Measurements from ENCODE around the gene STK4. TPM values are rescaled to one million over a fixed set of nuclear protein-coding genes. Genes with fewer than 3 reads are reported as not detected.

Gene STK4
- total RNA-seq, 1 experiment from 2014 or later, result 43.0 TPM

GRCh38 chr20:45038745-45039474 is 72.6 kb downstream of the STK4 start:
- Histone ChIP-seq H2BK20ac (ENCODE audit: low read depth, low read length, poor library complexity, severe bottlenecking) (no peak overlapping the region), H2BK15ac (ENCODE audit: low read depth, low read length) (no peak overlapping the region), H3K4ac (ENCODE audit: low read depth, low read length) (no peak overlapping the region), H3K23me2 (ENCODE audit: insufficient read length, low read depth, low read length, poor library complexity, severe bottlenecking) (no peaks in the 10 kb centered on the region), H3K56ac (ENCODE audit: insufficient read length, low read depth, low read length) (no peak overlapping the region), H4K20me1 (ENCODE audit: control insufficient read depth, insufficient read depth, insufficient read length) (no peaks in the 10 kb centered on the region), H3K18ac (ENCODE audit: insufficient read length, low read depth, low read length) (no peak overlapping the region), H3K79me2 (ENCODE audit: insufficient read depth, low read length) (no peaks in the 10 kb centered on the region), H3K23ac (ENCODE audit: insufficient read length, low read depth, low read length) (no peak overlapping the region), H2BK5ac (ENCODE audit: insufficient read length, low read length) (no peak overlapping the region), H4K91ac (ENCODE audit: insufficient read length, low read depth, low read length) (no peak overlapping the region), H3K79me1 (ENCODE audit: insufficient read depth, low read depth, low read length, poor library complexity, severe bottlenecking) (no peaks in the 10 kb centered on the region), H3K27me3 (ENCODE audit: insufficient read depth, low read length) (no peaks in the 10 kb centered on the region), H3K27ac (ENCODE audit: insufficient read length, low read depth, low read length) (no peak overlapping the region), H2AK5ac (ENCODE audit: insufficient read length, low read length) (no peak overlapping the region), H3K9ac (ENCODE audit: extremely low read depth, insufficient read length, low read length) (no peak overlapping the region), H2BK12ac (ENCODE audit: insufficient read length, low read depth, low read length) (no peak overlapping the region), H3K4me2 (ENCODE audit: insufficient read depth, insufficient read length, low read length) (no peak overlapping the region), H3K4me1 (ENCODE audit: insufficient read depth, low read length) (peaks cover 3% of the 10 kb centered on the region; the same call in 1 of the 2 replicates), H4K5ac (ENCODE audit: insufficient read length, low read depth, low read length) (no peak overlapping the region), H3K14ac (ENCODE audit: insufficient read depth, low read length) (no peak overlapping the region), H3T11ph (ENCODE audit: low read length) (no peak overlapping the region), H2AFZ (ENCODE audit: low read length) (no peak overlapping the region), H2BK120ac (ENCODE audit: low read depth, low read length, poor library complexity, severe bottlenecking) (no peak overlapping the region), H3K9me3 (ENCODE audit: control insufficient read depth, low read depth, low read length) (no peaks in the 10 kb centered on the region), H4K8ac (replicated peaks; ENCODE audit: insufficient read length, low read depth, low read length) (no peak overlapping the region)
- Mint-ChIP-seq H3K36me3 (ENCODE audit: insufficient read depth in 1 of 3, low read depth in 3 of 3) (peaks cover 9 to 21% (median 12%) of the 10 kb centered on the region in 3 experiments), H3K27me3 (ENCODE audit: low read depth) (no peaks in the 10 kb centered on the region), H3K4me3 (no peak overlapping the region), H3K27ac (peak overlapping the region in 1 of 3 experiments; percentile 64; a peak in 1 of 7 replicates), H3K4me1 (peaks cover 24 to 31% of the 10 kb centered on the region in 2 experiments), H3K9me3 (peaks cover 6 to 8% of the 10 kb centered on the region in 2 experiments)
- no CpG with 5 or more reads among the region's 1 CpG for WGBS (ENCODE audit: extremely low coverage, insufficient read length, low lambda C conversion rate)
- no peak for DNase-seq
- TF ChIP-seq CTCF (conservative IDR thresholded peaks at IDR 0.05), result no peak

Measured in H9 (cell line).